Small intestine (tissue), 7 donors: Measurements from ENCODE around the gene MLST8. TPM values are rescaled to one million over a fixed set of nuclear protein-coding genes. Genes with fewer than 3 reads are reported as not detected.
A peak's percentile ranks its signal among the peaks of the same experiment; 100 is the strongest.

Experiments
- DNase-seq, 2 donors: peaks; one replicate each; pipeline versions ENCODE4 v3.0.0 to v3.0.0-alpha.2; 2013
- FAIRE-seq: peaks from 2 replicates; lab custom pipeline; 2012; peaks lifted over from hg19 to GRCh38; lab: Jason Lieb, UNC
- H3K27ac ChIP-seq, 3 donors: one replicate each; pipeline ENCODE4 v1.5.1; 2013; ENCODE audit warnings: low read length in 2 of 3, mild to moderate bottlenecking in 2 of 3, control low read depth in 1 of 3, inconsistent platforms in 1 of 3, low read depth in 1 of 3, moderate library complexity in 1 of 3
- H3K27me3 ChIP-seq, 3 donors: one replicate each; pipeline ENCODE4 v1.6.1; 2013; ENCODE audit warnings: low read length in 3 of 3, inconsistent platforms in 1 of 3; ENCODE audit not compliant: control insufficient read depth in 3 of 3, insufficient read depth in 3 of 3
- H3K36me3 ChIP-seq, 3 donors: one replicate each; pipeline ENCODE4 v1.6.1; 2013; ENCODE audit warnings: low read length in 3 of 3, inconsistent platforms in 1 of 3, low read depth in 1 of 3, mild to moderate bottlenecking in 1 of 3, moderate library complexity in 1 of 3; ENCODE audit not compliant: control insufficient read depth in 3 of 3, insufficient read depth in 2 of 3
- H3K4me1 ChIP-seq, 3 donors: one replicate each; pipeline ENCODE4 v1.6.1; 2013; ENCODE audit warnings: low read length in 2 of 3, inconsistent platforms in 1 of 3, low read depth in 1 of 3, mild to moderate bottlenecking in 1 of 3, moderate library complexity in 1 of 3; ENCODE audit not compliant: control insufficient read depth in 3 of 3, insufficient read depth in 2 of 3
- H3K4me3 ChIP-seq, 3 donors: one replicate each; pipeline ENCODE4 v1.5.1; 2013; ENCODE audit warnings: low read length in 3 of 3, control low read depth in 1 of 3, inconsistent platforms in 1 of 3, low read depth in 1 of 3, mild to moderate bottlenecking in 1 of 3, moderate library complexity in 1 of 3
- H3K9me3 ChIP-seq, 2 donors: one replicate each; pipeline ENCODE4 v1.6.1; 2013; ENCODE audit warnings: low read depth in 1 of 2, low read length in 1 of 2; ENCODE audit not compliant: control insufficient read depth in 2 of 2, insufficient read depth in 1 of 2
- WGBS, 3 donors: extraction: QIAGEN DNeasy Blood & Tissue Kit; methylation state at CpG; one replicate each; pipeline ENCODE4 v1.1.7; 2013; 5-methylcytosine and 5-hydroxymethylcytosine counted together
- polyA plus RNA-seq, 4 donors: library from polyadenylated mRNA; stranded (reverse) in 3 of 4; unstranded in 1 of 4; fragments of 200-250 nt in 3 of 4; fragments of 120-200 nt in 1 of 4; gene quantifications; one replicate each; pipeline versions ENCODE4 v1.2.1 to v1.2.3, GENCODE V29; 2013
- donor health status: healthy with polysubstance abuse.
- donor health status: control.
- donor health status: control.
- donor health status: Bipolar disorder and iron deficiency.
- donor health status: healthy.

The MLST8 gene
- polyA plus RNA-seq, 4 donors: 41.5 to 68.7 (median 62.7) TPM

GRCh38 chr16:2208772-2209171, 3.5 kb downstream of the MLST8 start:
- FAIRE-seq: no peak
- H3K4me1 ChIP-seq: peaks cover 4 to 26% (median 6%) of the 10 kb centered on the region in 3 donors

GRCh38 chr16:2209258-2210008, 4.2 kb downstream of the MLST8 start:
- no peak for DNase-seq
- Histone ChIP-seq H3K27ac (no peak overlapping the region), H3K4me3 (no peak overlapping the region), H3K27me3 (no peaks in the 10 kb centered on the region), H3K9me3 (no peaks in the 10 kb centered on the region), H3K36me3 (peaks cover 0 to 64% (median 2%) of the 10 kb centered on the region in 3 donors), H3K4me1 (peaks cover 4 to 27% (median 6%) of the 10 kb centered on the region in 3 donors)
- FAIRE-seq: no peak
- 87 to 94% (median 90%) methylated on average over 29 of the region's 29 CpGs for WGBS, 3 donors

More at GRCh38 chr16:2208772-2209171, 3.5 kb downstream of the MLST8 start:
- no peaks in the 10 kb centered on the region for H3K9me3 ChIP-seq
- WGBS, 3 donors: 93 to 95% (median 94%) methylated on average over 8 to 9 of the region's 9 CpGs
- no peak for DNase-seq
- H3K27me3 ChIP-seq: no peaks in the 10 kb centered on the region
- H3K27ac ChIP-seq: no peak overlapping the region
- peaks cover 0 to 64% (median 2%) of the 10 kb centered on the region in 3 donors for H3K36me3 ChIP-seq
- no peak overlapping the region for H3K4me3 ChIP-seq

- WGBS, 3 donors: 89 to 92% (median 91%) methylated on average over 12 to 17 of the region's 17 CpGs
- peaks cover 0 to 64% (median 2%) of the 10 kb centered on the region in 3 donors for H3K36me3 ChIP-seq
- H3K27me3 ChIP-seq: no peaks in the 10 kb centered on the region
- no peak overlapping the region for H3K4me3 ChIP-seq
- FAIRE-seq (no peak), DNase-seq (no peak)
- H3K4me1 ChIP-seq: peaks cover 2 to 24% (median 6%) of the 10 kb centered on the region in 3 donors
- no peak overlapping the region for H3K27ac ChIP-seq
- H3K9me3 ChIP-seq: no peaks in the 10 kb centered on the region
Observed at GRCh38 chr16:2210009-2210332, 4.7 kb downstream of the MLST8 start.

- Histone ChIP-seq H3K4me1 (peaks cover 2 to 24% (median 6%) of the 10 kb centered on the region in 3 donors), H3K36me3 (peaks cover 0 to 64% (median 2%) of the 10 kb centered on the region in 3 donors), H3K4me3 (no peak within 1 kb of the TSS), H3K27ac (no peak within 1 kb of the TSS), H3K27me3 (no peaks in the 10 kb centered on the region), H3K9me3 (no peaks in the 10 kb centered on the region)
- FAIRE-seq (no peak), DNase-seq (no peak)
- WGBS, 3 donors: 76 to 82% (median 76%) methylated on average over 24 of the region's 24 CpGs
Observed at GRCh38 chr16:2210386-2211365, 5.4 kb downstream of the MLST8 start, which contains the start of gene BRICD5. TSS of gene BRICD5 (minus strand) at chr16:2210863. CDS start at chr16:2210833, 30 bp downstream.

GRCh38 chr16:2211923-2212347, 6.7 kb downstream of the MLST8 start:
- H3K4me3 ChIP-seq: no peak overlapping the region
- peaks cover 0 to 58% (median 0%) of the 10 kb centered on the region in 3 donors for H3K36me3 ChIP-seq
- H3K9me3 ChIP-seq: no peaks in the 10 kb centered on the region
- FAIRE-seq (no peak), DNase-seq (no peak)
- H3K27me3 ChIP-seq: no peaks in the 10 kb centered on the region
- 67 to 85% (median 71%) methylated on average over 11 of the region's 11 CpGs for WGBS, 3 donors
- H3K27ac ChIP-seq: peak overlapping the region in 1 of 3 donors; percentile 5
- H3K4me1 ChIP-seq: peaks cover 2 to 19% (median 6%) of the 10 kb centered on the region in 3 donors

GRCh38 chr16:2212362-2213324, 7.4 kb downstream of the MLST8 start:
- WGBS, 3 donors: 26 to 64% (median 37%) methylated on average over 19 of the region's 19 CpGs
- Histone ChIP-seq H3K4me1 (peaks cover 2 to 19% (median 6%) of the 10 kb centered on the region in 3 donors), H3K27ac (peak overlapping the region in 1 of 3 donors; percentile 14), H3K9me3 (no peaks in the 10 kb centered on the region), H3K4me3 (peak overlapping the region in 2 of 3 donors; percentile 60 to 86), H3K27me3 (no peaks in the 10 kb centered on the region), H3K36me3 (peaks cover 0 to 51% (median 0%) of the 10 kb centered on the region in 3 donors)
- peak; percentile 66 to 78 for DNase-seq
- no peak for FAIRE-seq

GRCh38 chr16:2213817-2214718, 8.8 kb downstream of the MLST8 start:
- Histone ChIP-seq H3K36me3 (peaks cover 0 to 37% (median 0%) of the 10 kb centered on the region in 3 donors), H3K27me3 (no peaks in the 10 kb centered on the region), H3K4me1 (peaks cover 2 to 19% (median 6%) of the 10 kb centered on the region in 3 donors), H3K4me3 (peak overlapping the region; percentile 50 to 86 (median 60)), H3K27ac (peak overlapping the region in 2 of 3 donors; percentile 81 to 91), H3K9me3 (no peaks in the 10 kb centered on the region)
- 1% methylated on average over 49 to 98 of the region's 98 CpGs for WGBS, 3 donors
- no peak for FAIRE-seq
- DNase-seq: peak in 1 of 2 donors; percentile 36
